Measurements from ENCODE around the gene SERPIND1.
A peak's percentile ranks its signal among the peaks of the same experiment; 100 is the strongest.

The SERPIND1 gene

DNA sequence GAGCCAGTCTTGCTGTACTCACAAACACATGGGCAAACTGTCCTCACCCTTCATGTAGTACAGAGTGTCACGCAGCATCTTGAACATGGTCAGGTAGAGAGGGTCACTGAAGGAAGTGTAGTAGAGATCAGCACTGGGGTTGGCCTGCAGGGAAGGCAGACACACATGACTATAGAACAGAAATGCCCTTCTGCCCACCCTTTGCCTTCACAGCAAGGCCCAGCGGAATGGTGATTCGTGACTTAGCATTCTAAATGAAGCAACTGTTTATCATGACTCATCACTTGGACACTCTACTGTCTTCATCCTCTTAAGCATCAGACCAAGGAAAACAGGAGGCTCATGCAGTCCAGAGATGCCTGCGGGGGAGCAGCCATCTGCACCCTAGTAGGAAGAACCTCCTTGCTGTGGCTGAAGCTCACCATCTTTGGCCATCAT, 33.4 kb downstream of the SERPIND1 start:
- no peak overlapping the region for H2BK15ac ChIP-seq (ENCODE audit: low read depth, poor library complexity, severe bottlenecking)
- H3K4ac ChIP-seq (ENCODE audit: low read depth in 1 of 2, low read length in 2 of 2): no peak overlapping the region
- no peak overlapping the region for H2AFZ ChIP-seq (ENCODE audit: low read depth, low read length)
- no peak overlapping the region for H3K4me3 ChIP-seq (ENCODE audit: insufficient read depth in 1 of 2, low read depth in 1 of 2, low read length in 2 of 2)
- no peak overlapping the region for H2BK12ac ChIP-seq (ENCODE audit: low read length in 2 of 2)
- H4K8ac ChIP-seq (ENCODE audit: low read length): no peak overlapping the region
- peak overlapping the region; percentile 42 for H3K9ac ChIP-seq (ENCODE audit: low read length)
- no peaks in the 10 kb centered on the region for H3K9me3 ChIP-seq (ENCODE audit: control insufficient read depth, low read length)
- H2AK5ac ChIP-seq (ENCODE audit: low read length, severe bottlenecking): no peak overlapping the region
- H2BK120ac ChIP-seq (ENCODE audit: low read depth, low read length): no peak overlapping the region
- no peak overlapping the region for H2BK5ac ChIP-seq (ENCODE audit: low read depth, low read length, poor library complexity, severe bottlenecking)
- peak; percentile 96 for DNase-seq
- H3K27ac ChIP-seq (ENCODE audit: low read length, poor library complexity, severe bottlenecking): peak overlapping the region; percentile 18
- H3K79me1 ChIP-seq (replicated peaks; ENCODE audit: low read length, poor library complexity, severe bottlenecking): peaks cover 5% of the 10 kb centered on the region
- WGBS: 20% methylated on average over 4 of the region's 4 CpGs
- H3K18ac ChIP-seq (ENCODE audit: low read depth in 1 of 2, low read length in 2 of 2): peak overlapping the region in 1 of 2 experiments; percentile 70
- peaks cover 12% of the 10 kb centered on the region for H3K4me1 ChIP-seq (ENCODE audit: control insufficient read depth, insufficient read depth, low read depth, low read length)
- H3K23ac ChIP-seq (ENCODE audit: low read length in 2 of 2): no peak overlapping the region
- no peak overlapping the region for H4K91ac ChIP-seq (ENCODE audit: low read length)
- no peak overlapping the region for H3K14ac ChIP-seq (ENCODE audit: low read length in 2 of 2)
- H3K27me3 ChIP-seq (ENCODE audit: control insufficient read depth in 1 of 2, insufficient read depth in 1 of 2, low read length in 2 of 2): no peaks in the 10 kb centered on the region
- no peak overlapping the region for H3K4me2 ChIP-seq (ENCODE audit: low read length, poor library complexity, severe bottlenecking)
- H3K36me3 ChIP-seq (ENCODE audit: control insufficient read depth in 1 of 2, insufficient read depth in 2 of 2, low read depth in 1 of 2, low read length in 2 of 2): peaks cover 41 to 81% of the 10 kb centered on the region in 2 experiments

DNA sequence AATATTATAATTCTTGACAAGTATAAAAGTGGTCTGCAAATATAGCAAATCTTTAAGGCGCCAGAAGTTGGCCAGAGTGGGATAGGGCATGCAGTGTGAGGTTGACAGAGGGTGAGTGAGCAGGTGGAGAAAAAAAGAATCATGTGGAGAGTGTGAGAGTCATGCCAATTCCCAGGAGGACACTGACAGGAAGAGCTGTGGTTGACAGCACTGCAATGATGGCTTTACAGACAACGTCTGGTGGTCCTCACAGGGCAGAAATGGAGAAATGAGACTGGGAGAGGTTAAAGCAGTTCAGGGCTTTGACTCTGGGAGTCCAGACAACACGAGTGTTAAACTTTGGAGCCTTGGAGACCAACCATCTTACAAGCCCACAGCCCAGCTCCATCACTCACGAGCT, 34.9 kb downstream of the SERPIND1 start:
- Histone ChIP-seq H3K27ac (ENCODE audit: low read length, poor library complexity, severe bottlenecking) (no peak overlapping the region), H2BK12ac (ENCODE audit: low read length in 2 of 2) (no peak overlapping the region), H2AK5ac (ENCODE audit: low read length, severe bottlenecking) (no peak overlapping the region), H2AFZ (ENCODE audit: low read depth, low read length) (no peak overlapping the region), H3K4ac (ENCODE audit: low read depth in 1 of 2, low read length in 2 of 2) (no peak overlapping the region), H3K9ac (ENCODE audit: low read length) (no peak overlapping the region), H3K4me2 (ENCODE audit: low read length, poor library complexity, severe bottlenecking) (no peak overlapping the region), H2BK15ac (ENCODE audit: low read depth, poor library complexity, severe bottlenecking) (no peak overlapping the region), H3K4me1 (ENCODE audit: control insufficient read depth, insufficient read depth, low read depth, low read length) (peaks cover 12% of the 10 kb centered on the region), H3K9me3 (ENCODE audit: control insufficient read depth, low read length) (no peaks in the 10 kb centered on the region), H3K23ac (ENCODE audit: low read length in 2 of 2) (no peak overlapping the region), H3K4me3 (ENCODE audit: insufficient read depth in 1 of 2, low read depth in 1 of 2, low read length in 2 of 2) (no peak overlapping the region), H3K36me3 (ENCODE audit: control insufficient read depth in 1 of 2, insufficient read depth in 2 of 2, low read depth in 1 of 2, low read length in 2 of 2) (peaks cover 28 to 79% of the 10 kb centered on the region in 2 experiments), H4K8ac (ENCODE audit: low read length) (no peak overlapping the region), H4K91ac (ENCODE audit: low read length) (no peak overlapping the region), H2BK5ac (ENCODE audit: low read depth, low read length, poor library complexity, severe bottlenecking) (no peak overlapping the region), H2BK120ac (ENCODE audit: low read depth, low read length) (no peak overlapping the region), H3K79me1 (replicated peaks; ENCODE audit: low read length, poor library complexity, severe bottlenecking) (peaks cover 3% of the 10 kb centered on the region), H3K14ac (ENCODE audit: low read length in 2 of 2) (no peak overlapping the region), H3K18ac (ENCODE audit: low read depth in 1 of 2, low read length in 2 of 2) (no peak overlapping the region), H3K27me3 (ENCODE audit: control insufficient read depth in 1 of 2, insufficient read depth in 1 of 2, low read length in 2 of 2) (no peaks in the 10 kb centered on the region)
- DNase-seq: no peak
- 77% methylated on average over 4 of the region's 4 CpGs for WGBS

DNA sequence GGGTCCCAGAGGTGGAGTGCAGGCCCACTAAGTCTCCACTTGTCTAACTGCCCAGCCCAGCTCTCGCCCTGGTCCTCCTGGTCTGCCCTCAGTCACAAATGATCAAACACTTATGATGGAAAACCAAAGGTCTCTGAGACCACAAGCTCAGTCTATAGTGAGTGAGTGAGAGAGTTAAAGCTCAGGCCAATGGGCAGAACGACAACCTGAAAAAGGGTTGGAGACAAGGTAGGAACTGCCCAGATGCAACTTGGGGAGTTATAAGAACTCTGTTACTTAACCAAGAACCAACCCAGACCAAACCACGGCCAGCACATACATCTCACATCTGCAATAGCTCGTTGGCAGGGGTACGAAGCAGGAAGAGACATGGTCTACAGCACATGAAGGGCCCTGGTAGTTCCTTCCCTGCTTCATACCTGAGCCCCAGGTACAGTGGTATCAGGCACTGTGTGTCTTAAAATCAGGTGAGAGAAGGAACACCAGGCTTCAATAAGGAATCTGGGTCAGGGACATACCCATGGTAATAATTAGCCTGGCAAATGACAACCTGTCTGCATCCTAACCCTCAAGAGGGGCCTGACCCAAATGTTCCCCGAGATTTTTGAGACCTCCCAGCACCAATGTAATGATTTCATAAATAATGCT, 35.7 kb downstream of the SERPIND1 start:
- no peak for DNase-seq
- H2BK5ac ChIP-seq (ENCODE audit: low read depth, low read length, poor library complexity, severe bottlenecking): no peak overlapping the region
- no peak overlapping the region for H3K23ac ChIP-seq (ENCODE audit: low read length in 2 of 2)
- H2AFZ ChIP-seq (ENCODE audit: low read depth, low read length): no peak overlapping the region
- H3K9ac ChIP-seq (ENCODE audit: low read length): no peak overlapping the region
- 91% methylated on average over 5 of the region's 6 CpGs for WGBS
- H2AK5ac ChIP-seq (ENCODE audit: low read length, severe bottlenecking): no peak overlapping the region
- H2BK120ac ChIP-seq (ENCODE audit: low read depth, low read length): no peak overlapping the region
- H4K8ac ChIP-seq (ENCODE audit: low read length): no peak overlapping the region
- no peak overlapping the region for H2BK12ac ChIP-seq (ENCODE audit: low read length in 2 of 2)
- no peak overlapping the region for H2BK15ac ChIP-seq (ENCODE audit: low read depth, poor library complexity, severe bottlenecking)
- no peak overlapping the region for H4K91ac ChIP-seq (ENCODE audit: low read length)
- H3K27me3 ChIP-seq (ENCODE audit: control insufficient read depth in 1 of 2, insufficient read depth in 1 of 2, low read length in 2 of 2): no peaks in the 10 kb centered on the region
- peaks cover 21 to 77% of the 10 kb centered on the region in 2 experiments for H3K36me3 ChIP-seq (ENCODE audit: control insufficient read depth in 1 of 2, insufficient read depth in 2 of 2, low read depth in 1 of 2, low read length in 2 of 2)
- no peak overlapping the region for H3K4me2 ChIP-seq (ENCODE audit: low read length, poor library complexity, severe bottlenecking)
- H3K4me1 ChIP-seq (ENCODE audit: control insufficient read depth, insufficient read depth, low read depth, low read length): peaks cover 11% of the 10 kb centered on the region
- no peaks in the 10 kb centered on the region for H3K9me3 ChIP-seq (ENCODE audit: control insufficient read depth, low read length)
- no peak overlapping the region for H3K27ac ChIP-seq (ENCODE audit: low read length, poor library complexity, severe bottlenecking)
- no peak overlapping the region for H3K4ac ChIP-seq (ENCODE audit: low read depth in 1 of 2, low read length in 2 of 2)
- no peak overlapping the region for H3K14ac ChIP-seq (ENCODE audit: low read length in 2 of 2)
- no peak overlapping the region for H3K18ac ChIP-seq (ENCODE audit: low read depth in 1 of 2, low read length in 2 of 2)
- H3K4me3 ChIP-seq (ENCODE audit: insufficient read depth in 1 of 2, low read depth in 1 of 2, low read length in 2 of 2): no peak overlapping the region
- H3K79me1 ChIP-seq (replicated peaks; ENCODE audit: low read length, poor library complexity, severe bottlenecking): peaks cover under 1% of the 10 kb centered on the region

DNA sequence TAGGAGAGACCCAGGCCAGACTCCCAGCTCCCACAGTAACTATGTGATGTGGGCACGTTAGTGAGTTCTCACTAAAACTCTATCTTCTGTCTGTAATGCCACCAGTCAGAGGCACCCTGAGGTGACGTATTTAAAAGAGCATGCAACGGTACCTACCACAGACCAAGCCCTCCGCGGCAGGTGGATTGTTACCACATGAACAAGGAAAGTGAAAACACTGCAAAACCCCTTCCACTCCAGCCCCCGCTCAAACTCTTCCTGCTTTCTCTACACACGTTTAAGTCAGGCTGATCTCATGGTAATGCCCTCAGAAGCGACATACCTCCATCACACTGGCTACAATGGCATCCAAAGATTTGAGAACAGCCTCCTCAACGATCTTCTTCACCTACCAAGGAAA, 36.7 kb downstream of the SERPIND1 start:
- Histone ChIP-seq H2BK5ac (ENCODE audit: low read depth, low read length, poor library complexity, severe bottlenecking) (no peak overlapping the region), H3K18ac (ENCODE audit: low read depth in 1 of 2, low read length in 2 of 2) (no peak overlapping the region), H3K4me1 (ENCODE audit: control insufficient read depth, insufficient read depth, low read depth, low read length) (peaks cover 11% of the 10 kb centered on the region), H3K27ac (ENCODE audit: low read length, poor library complexity, severe bottlenecking) (no peak overlapping the region), H3K9ac (ENCODE audit: low read length) (no peak overlapping the region), H3K4ac (ENCODE audit: low read depth in 1 of 2, low read length in 2 of 2) (no peak overlapping the region), H4K91ac (ENCODE audit: low read length) (no peak overlapping the region), H2BK12ac (ENCODE audit: low read length in 2 of 2) (no peak overlapping the region), H2BK15ac (ENCODE audit: low read depth, poor library complexity, severe bottlenecking) (peak overlapping the region; percentile 46), H3K4me2 (ENCODE audit: low read length, poor library complexity, severe bottlenecking) (no peak overlapping the region), H3K27me3 (ENCODE audit: control insufficient read depth in 1 of 2, insufficient read depth in 1 of 2, low read length in 2 of 2) (no peaks in the 10 kb centered on the region), H3K4me3 (ENCODE audit: insufficient read depth in 1 of 2, low read depth in 1 of 2, low read length in 2 of 2) (no peak overlapping the region), H4K8ac (ENCODE audit: low read length) (no peak overlapping the region), H3K9me3 (ENCODE audit: control insufficient read depth, low read length) (no peaks in the 10 kb centered on the region), H3K36me3 (ENCODE audit: control insufficient read depth in 1 of 2, insufficient read depth in 2 of 2, low read depth in 1 of 2, low read length in 2 of 2) (peaks cover 17 to 74% of the 10 kb centered on the region in 2 experiments), H2BK120ac (ENCODE audit: low read depth, low read length) (no peak overlapping the region), H3K14ac (ENCODE audit: low read length in 2 of 2) (no peak overlapping the region), H3K23ac (ENCODE audit: low read length in 2 of 2) (no peak overlapping the region), H2AK5ac (ENCODE audit: low read length, severe bottlenecking) (no peak overlapping the region), H3K79me1 (replicated peaks; ENCODE audit: low read length, poor library complexity, severe bottlenecking) (no peaks in the 10 kb centered on the region), H2AFZ (ENCODE audit: low read depth, low read length) (no peak overlapping the region)
- WGBS: 96% methylated on average over 9 of the region's 9 CpGs
- no peak for DNase-seq

Measured in mesenchymal stem cell (in vitro differentiated cells and primary cell).